GM21360 (cell line): ENCODE measurements around the gene KCTD3.

ENCODE experiments used
- ATAC-seq: cut with Tn5 transposase; IDR thresholded peaks from one replicate; pipeline ENCODE4 v1.9.1; 2021; ENCODE audit warnings: mild to moderate bottlenecking, moderate library complexity; ENCODE audit not compliant: unreplicated experiment

KCTD3 gene

DNA sequence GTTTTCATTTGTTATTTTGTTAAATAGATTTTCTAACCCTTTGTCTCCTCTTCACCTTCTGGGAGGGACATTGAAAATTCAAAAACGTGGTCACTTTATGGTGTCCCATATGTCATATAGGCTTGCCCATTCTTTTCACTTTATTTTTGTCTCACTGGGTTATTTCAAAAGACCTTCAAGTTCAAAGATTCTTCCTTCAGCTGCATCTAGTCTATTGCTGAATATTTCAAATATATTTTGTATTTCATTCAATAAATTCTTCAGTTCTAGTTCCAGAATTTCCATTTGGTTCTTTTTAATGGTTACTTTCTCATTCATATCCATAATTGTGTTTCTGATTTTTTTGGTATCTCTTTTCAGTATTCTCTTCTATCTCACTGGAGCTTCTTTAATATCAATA lies 11.6 kb upstream of the KCTD3 start:
- ATAC-seq: no peak

DNA sequence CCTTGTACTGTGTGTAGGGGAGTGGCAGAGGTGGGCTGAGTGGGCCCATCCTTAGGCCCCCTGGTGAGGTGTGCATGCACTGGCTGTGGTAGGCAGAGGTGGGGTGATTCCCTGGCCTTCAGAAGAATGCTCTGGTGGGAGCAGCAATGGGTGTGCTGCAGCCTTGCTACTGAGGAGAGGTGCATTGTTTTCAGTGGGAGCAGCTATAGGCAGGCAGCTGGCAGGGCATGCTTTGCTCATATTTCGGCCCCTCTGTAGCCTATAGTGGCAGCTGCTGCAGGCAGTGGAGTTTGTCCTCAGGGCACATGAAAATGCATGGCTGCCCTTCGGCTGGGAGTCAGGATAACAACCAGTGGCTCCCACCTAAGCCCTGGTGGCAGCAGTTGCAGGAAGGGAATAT lies 10.1 kb upstream of the KCTD3 start:
- no peak for ATAC-seq

DNA sequence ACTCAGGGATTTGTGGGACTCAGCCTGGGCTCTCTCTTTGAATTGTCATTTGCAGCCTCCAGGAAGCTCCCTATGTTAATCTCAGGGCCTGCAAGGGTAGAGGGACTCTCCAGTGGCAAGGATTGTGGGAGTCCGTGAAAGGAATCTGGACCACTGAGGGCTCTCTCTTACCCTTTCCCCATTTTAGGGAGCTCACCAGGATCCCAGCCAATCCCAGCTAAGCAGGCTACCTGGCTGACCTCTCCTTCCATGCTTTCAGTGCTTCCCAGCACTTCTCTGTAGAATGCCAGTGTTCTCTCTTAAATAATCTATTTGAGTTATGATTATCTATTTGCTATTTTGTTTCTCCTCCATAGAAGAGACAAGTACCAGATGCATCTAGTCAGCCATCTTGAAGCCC lies 9.6 kb upstream of the KCTD3 start:
- ATAC-seq: no peak

DNA sequence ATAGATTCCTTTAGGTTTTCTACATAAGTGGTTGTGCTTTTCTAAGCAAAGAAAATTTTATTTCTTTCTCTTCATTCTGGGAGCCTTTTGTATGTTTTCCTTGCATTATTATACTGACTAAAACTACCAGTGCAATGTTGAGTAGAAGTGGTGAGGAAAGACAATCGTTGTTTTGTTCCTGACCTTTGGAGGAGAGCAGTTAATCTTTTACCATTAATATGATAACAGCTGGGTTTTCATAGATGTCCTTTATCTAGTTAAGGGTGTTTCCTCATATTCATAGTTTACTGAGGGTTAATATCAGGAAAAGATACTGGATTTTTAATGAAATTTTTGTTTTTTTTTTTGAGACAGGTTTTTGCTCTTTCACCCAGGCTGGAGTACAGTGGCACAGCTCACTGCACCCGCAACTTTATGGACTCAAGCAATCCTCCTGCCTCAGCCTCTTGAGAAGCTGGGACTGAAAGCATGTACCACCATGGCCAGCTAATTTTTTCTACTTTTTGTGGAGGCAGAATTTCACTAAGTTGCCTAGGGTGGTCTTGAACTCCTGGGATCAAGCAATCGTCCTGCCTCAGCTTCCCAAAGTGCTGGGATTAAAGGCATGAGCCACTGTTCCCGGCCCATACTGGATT lies 9.0 kb upstream of the KCTD3 start:
- ATAC-seq: no peak

DNA sequence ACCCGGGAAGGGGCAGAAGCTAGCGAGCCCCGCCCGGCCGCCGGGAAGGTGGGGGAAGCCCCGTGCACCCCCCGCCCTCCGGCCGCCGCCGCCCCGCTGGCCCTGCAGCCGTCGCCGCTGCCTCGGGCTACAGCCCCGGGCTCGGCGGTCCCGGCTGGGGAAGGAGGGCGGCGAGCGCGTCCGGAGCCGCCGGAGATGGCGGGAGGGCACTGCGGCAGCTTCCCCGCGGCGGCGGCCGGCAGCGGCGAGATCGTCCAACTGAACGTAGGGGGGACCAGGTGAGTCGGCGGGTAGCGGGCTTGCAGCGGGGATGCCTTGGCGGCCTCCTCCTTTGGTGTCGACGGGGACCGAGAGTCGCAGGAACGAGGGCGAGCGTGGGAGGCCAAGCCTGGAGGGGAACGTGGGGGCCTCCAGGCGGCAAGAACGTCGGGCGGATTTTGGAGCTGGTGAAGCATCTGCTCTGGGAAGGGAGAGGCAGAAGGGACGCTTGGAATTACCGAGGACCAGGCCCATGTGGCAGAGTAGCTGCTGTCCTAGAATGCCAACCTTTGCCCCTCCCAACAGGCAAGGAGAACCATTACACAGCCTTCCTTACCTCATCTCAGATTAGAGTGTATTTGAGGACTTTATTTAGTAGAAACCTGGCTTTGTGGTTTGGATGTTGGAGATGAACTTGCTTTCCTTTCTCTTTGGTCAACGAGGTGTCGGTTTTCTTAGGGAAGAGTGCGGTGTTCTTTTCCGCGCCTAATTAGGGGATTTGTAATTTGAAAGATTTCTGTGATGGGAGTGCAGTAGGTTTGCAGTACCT lies 591 bp downstream of the KCTD3 start:
- peak; percentile 56 for ATAC-seq

DNA sequence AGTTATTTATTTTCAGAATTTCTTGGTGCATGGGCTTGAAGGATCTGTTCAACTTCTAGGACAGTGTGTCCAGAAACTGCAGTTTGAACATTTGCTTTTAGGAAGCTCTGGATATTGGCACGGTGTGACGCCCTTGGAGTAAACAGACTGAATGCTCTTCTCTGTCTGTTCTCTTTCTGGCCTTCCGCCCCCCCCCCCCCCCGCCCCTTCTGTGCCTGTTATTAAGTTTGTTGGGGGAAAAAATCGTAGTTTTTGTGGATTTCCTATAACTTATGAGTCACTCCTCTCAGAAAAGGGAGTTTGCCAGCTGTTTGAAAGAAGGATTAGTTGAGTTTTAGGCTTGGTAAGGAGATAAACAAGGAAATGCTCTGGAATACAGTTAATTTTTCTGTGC lies 1.2 kb downstream of the KCTD3 start:
- ATAC-seq: no peak

DNA sequence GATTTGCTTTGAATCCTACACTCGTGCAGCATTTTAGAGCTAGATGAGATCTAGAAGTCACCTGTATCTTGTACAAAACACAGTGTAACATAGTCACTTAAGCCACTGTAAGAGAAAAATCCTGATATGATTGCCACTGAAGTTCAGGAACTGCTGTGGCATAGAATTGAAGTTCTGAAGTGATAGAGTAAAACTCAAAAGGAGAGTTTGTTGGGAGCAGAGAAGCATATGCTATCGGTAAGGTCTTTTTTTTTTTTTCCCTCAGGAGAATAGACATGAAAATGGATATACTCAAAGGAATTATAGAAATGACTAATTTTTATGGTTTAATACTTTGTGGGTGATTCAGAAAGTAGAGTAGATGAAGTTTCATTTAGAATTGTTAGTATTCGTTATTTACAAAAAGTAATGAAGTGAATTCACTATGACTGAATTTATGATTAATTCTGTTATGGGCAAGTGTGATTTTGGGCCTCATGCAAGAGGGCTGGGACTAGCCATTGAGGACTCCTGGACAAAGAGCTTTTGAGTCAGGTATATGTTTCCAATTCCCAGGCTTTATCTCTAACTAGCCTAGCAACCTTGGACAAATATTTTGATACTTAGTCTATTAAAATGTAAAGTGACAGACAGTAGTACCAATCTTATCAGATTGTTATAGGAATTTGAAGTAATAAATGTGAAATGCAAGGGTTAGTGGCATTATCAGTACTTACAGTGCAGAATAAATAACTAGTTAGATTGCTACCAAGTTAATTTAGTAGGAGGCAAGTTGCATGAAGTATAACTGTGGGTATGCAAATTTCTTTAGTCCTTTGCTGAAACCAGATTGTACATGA lies 3.1 kb downstream of the KCTD3 start:
- ATAC-seq: no peak

DNA sequence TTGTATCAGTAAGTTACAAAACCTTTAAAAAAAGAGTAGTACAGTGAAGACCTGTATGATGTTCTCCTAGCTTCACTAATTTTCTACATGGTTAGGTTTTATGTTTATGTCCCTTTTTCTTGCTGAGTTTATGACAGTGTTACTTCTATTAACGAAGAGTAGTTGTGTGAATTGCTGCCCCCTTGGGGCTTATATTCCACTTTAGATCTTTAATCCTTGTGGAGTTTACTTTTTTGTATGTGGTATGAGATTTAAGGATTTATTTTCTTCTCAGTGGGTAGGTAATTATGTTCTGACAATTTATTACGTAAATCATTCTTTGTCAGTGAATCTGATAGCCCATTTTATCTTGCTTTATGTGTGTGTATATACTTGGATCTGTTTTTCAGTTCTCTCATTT lies 14.8 kb downstream of the KCTD3 start:
- ATAC-seq: no peak

DNA sequence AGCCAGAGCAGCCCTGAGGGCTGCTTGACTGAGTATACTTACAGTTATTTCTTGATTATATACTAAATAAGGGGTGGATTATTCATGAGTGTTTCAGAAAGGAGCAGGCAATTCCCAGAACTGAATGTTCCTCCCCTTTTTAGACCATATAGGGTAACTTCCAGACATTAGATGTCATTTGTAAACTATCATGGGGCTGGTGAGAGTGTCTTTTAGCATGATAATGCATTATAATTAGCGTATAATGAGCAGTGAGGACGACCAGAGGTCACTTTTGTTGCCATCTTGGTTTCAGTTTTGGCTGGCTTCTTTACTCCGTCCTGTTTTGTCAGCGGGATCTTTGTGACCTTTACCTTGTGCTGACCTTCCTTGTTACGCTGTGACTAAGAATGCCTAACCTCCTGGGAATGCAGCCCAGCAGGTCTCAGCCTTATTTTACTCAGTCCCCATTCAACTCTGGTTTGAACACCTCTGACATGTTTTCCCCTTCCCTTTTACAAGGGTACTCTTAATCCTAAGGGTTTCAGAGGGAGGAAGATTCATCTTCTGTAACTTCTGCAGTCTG lies 16.2 kb downstream of the KCTD3 start:
- ATAC-seq: no peak

DNA sequence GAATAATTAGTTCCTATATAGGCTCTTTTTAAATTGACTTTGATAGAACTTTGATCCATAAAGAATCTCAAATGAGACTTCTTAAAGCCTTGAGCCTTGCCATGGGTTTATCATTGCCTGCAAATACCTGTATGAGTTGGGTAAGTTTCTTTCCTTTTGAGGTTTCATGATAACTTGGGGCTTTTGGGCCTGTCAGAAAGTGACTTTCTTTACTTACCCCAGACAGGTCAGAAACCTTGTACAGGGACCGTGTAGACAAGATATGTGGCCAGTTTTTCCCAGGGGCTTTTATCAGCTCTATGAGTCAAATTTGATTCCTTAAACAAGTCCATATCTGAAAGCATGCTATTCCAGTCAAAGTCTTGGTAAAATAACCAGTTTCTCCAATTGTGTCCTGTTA lies 17.3 kb downstream of the KCTD3 start:
- ATAC-seq: peak; percentile 64

DNA sequence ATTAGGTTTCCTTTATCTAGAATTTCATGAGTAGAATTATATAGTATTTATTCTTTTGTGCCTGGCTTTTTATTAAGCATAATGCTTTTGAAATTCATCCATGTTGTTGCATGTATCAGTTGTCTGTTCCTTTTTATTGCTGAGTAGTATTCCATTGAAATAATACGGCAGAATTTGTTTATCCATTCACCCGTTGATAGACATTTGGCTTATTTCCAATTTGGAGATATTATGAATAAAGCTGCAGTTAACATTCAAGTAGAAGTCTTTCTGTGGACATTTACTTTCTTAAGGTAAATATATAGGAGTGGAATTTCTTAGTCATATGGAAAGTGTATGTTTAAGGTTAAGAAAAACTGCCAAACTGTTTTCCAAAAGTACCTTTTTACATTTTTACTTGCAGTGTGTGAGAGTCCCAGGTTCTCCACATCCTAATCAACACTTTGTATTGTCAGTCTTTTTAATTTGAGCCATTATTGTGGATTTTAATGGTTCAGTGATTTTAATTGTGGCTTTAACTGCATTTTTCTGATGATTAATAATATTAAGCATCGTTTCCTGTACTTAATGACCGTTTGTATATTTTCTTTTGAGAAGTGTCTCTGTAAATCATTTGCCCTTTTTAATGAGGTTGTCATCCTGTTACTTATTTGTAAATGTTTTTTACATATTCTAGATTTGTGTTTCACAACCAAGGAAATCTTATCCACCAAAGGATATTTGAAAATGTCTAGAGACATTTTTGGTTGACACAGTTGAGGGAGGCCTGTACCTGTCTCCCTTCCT lies 22.7 kb downstream of the KCTD3 start:
- ATAC-seq: no peak

DNA sequence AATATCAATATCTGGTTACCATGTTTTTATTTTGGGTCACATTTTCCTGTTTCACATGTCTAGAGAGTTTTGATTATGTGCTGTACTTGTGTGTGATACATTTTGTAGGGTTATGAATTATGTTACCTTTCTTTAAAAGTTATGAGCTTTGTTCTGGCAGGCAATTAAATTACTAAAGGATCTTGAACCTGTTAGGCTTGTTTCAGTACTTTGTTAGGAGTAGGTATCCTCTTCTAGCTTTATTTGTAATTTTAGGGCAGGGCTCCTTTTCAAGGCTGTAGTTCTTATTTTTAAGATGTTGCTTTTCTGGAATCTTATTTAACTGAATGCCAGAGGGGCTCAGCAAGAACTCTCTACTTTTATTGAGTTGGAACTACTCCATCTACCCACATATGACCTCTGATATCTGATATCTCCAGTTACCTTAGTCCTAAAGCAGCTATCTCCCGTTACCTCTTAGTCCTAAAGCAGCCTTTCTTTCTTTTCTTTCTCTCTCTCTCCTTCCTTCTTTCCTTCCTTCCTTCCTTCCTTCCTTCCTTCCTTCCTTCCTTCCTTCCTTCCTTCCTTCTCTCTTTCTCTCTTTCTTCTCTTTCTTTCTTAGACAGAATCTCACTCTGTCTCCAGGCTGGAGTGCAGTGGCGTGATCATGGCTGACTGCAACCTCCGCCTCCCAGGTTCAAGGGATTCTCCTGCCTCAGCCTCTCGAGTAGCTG lies 23.8 kb downstream of the KCTD3 start:
- ATAC-seq: no peak

DNA sequence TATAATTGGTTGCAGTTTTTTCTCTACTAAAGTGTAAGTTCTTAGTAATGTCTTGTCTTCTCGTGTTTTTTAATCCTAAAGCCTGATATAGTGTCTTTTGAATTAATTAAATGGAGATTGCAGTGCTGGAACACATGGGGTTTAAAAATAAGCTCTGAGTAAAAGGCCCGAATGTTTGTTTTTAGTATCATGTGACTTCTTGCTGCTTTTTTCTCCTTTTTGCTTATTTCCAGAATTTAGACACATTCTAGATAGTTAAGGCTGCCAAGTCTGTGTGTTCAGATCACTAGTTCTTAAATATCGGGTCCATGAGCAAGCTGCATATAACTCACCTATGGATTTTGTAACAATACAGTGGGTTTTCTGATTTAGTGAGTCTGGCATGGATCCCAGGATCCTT lies 27.5 kb downstream of the KCTD3 start:
- ATAC-seq: no peak

DNA sequence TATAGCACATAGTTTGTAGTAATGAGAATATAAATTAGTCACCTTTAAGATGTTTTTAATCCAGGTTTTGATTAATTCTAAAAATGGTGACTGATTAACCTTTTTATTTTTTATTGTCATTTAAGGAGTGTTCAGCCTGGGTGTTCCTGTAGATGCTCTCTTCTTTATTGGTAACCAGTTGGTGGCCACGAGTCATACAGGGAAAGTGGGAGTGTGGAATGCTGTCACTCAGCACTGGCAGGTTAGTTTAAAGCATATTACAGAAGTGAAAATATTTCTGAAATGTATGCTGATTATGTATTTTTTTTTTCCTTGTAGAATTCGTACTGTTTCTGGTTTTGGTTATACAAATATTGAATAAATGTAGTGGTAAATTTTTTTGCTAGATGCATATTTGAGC lies 28.1 kb downstream of the KCTD3 start:
- no peak for ATAC-seq

DNA sequence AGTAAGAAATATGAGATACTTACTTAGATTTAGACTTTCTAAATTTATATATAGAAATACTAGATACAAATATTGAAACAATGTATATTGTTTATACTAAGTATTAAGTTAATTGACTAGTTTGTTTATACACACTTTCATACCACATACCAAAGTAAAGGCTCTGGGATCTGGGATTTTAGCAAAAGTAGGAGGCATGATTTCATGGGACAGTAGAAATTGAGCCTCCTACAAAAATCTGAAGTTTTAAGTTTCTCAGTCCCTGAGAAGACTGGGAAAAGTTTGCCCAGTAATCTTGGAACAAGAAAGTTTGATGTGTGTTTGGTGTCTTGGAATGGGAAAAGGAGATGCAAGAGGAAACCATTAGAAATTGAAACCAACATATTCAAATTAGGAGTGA lies 30.9 kb downstream of the KCTD3 start:
- no peak for ATAC-seq

DNA sequence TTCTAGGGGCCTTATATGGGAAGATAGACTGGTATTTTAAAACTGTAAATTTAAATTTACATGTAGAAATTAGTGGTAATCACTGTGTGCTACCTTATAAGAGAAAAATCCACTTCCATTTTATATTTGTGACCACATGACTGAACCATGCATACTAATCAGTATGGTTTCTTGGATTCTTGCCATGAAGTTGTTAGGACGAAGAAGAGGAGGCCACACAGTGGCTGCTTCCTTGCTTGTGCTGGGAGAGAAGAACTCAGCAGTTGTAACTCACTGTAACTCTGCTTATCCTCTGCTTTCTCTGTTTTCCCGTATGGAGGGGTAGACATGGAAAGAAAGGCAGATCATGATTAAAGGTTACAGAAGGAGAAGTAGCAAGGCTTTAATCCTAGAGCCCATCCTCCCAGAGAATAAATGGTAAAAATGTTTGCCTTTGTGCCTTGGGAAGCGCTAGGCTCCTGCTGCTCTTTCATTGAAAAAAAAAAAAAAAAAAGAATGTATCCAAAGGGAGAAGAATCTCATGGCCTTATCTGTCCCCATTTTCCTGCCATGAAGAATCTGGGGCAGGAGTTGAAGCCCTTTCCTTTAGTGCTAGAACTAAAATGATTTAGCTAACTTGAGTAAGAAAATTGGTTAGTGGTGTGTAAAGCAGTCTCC lies 32.4 kb downstream of the KCTD3 start:
- no peak for ATAC-seq

DNA sequence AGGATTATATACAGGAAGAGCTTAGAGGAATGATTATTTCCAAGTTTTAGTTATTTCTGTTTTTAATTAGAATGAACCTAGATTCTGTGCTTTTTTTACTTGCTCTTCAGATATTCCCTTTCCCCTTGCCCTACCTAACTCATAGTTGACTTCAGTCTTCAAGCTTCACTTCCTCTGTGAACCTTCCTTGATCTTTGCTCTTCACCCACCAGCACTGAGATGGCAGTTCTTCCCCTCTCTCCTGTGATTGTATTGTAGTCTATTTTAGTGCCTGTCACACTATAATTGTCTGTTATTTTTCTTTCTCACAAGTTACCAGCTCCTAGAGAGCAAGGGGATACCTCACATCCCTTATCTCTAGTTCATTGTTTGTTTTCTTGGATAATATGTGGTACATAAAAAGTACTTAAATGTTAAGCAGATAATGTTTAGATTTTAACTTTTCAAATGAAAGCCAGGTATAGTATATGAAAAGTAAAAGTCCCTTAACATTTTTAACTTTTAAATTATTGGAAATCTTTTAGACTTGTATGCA lies 33.2 kb downstream of the KCTD3 start:
- ATAC-seq: no peak

DNA sequence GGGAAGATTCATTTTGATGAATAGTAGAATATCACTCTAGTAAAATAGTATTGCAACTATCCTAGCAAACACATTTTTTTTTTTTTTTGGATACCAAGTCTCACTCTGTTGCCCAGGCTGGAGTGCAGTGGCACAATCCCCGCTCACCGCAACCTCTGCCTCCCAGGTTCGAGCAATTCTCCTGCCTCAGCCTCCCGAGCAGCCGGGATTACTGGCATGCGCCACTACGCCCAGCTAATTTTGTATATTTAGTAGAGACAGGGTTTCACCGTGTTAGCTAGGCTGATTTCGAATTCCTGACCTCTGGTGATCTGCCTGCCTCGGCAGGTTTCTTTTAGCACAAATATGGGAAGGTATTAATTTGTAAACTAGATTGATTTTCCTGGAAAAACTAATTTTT lies 33.8 kb downstream of the KCTD3 start:
- ATAC-seq: no peak

DNA sequence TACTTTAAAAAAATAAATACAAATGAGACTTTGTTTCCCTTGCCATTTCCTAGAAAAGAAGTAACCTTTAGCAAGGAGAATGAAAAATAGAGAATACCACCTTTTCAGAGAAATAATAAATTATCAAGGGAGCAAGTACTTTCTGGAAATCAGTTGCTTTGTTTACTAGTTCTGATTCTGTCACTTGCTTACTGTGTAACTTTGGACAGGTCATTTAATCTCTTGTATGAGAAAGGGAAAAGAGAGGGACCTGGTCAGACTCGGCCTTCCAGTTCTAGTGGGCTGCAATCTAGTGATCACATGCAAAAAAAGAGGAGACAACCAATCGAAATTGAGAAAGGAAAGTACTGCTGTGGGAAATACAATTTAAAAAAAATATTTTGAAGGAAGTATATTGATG lies 34.2 kb downstream of the KCTD3 start:
- ATAC-seq: no peak
